HG02571 (cell line): ENCODE data around the gene CD99L2.

Experiments used
- ATAC-seq: cut with Tn5 transposase; IDR thresholded peaks from one replicate; pipeline ENCODE4 v1.9.1; 2021; ENCODE audit warnings: mild to moderate bottlenecking, moderate library complexity; ENCODE audit not compliant: unreplicated experiment

CD99L2 gene

GRCh38 chrX:150806827-150807226 lies 91.6 kb downstream of the CD99L2 start:
- ATAC-seq: no peak

- no peak for ATAC-seq
Measured at GRCh38 chrX:150805736-150806135, 92.7 kb downstream of the CD99L2 start.

- no peak for ATAC-seq
Measured at GRCh38 chrX:150792949-150793527, 105.4 kb downstream of the CD99L2 start.

GRCh38 chrX:150790021-150790420 lies 108.4 kb downstream of the CD99L2 start:
- no peak for ATAC-seq

- ATAC-seq: no peak
Measured at GRCh38 chrX:150781677-150782076, 116.8 kb downstream of the CD99L2 start.

GRCh38 chrX:150779385-150779784 lies 119.1 kb downstream of the CD99L2 start:
- no peak for ATAC-seq

GRCh38 chrX:150777328-150777992 lies 121.0 kb downstream of the CD99L2 start:
- no peak for ATAC-seq

GRCh38 chrX:150775569-150776350 lies 122.7 kb downstream of the CD99L2 start:
- no peak for ATAC-seq

- ATAC-seq: no peak
Measured at GRCh38 chrX:150774798-150775568, 123.5 kb downstream of the CD99L2 start.

- ATAC-seq: no peak
Measured at GRCh38 chrX:150773634-150774033, 124.8 kb downstream of the CD99L2 start.

- no peak for ATAC-seq
Measured at GRCh38 chrX:150773117-150773516, 125.4 kb downstream of the CD99L2 start.

- ATAC-seq: peak; percentile 80
Measured at GRCh38 chrX:150772150-150772970, 126.1 kb downstream of the CD99L2 start.

GRCh38 chrX:150771116-150771515 lies 127.4 kb downstream of the CD99L2 start:
- no peak for ATAC-seq

GRCh38 chrX:150770623-150771022 lies 127.8 kb downstream of the CD99L2 start:
- no peak for ATAC-seq

- no peak for ATAC-seq
Measured at GRCh38 chrX:150769408-150769807, 129.1 kb downstream of the CD99L2 start.

GRCh38 chrX:150768580-150769190 lies 129.8 kb downstream of the CD99L2 start:
- ATAC-seq: no peak

GRCh38 chrX:150768132-150768485 lies 130.4 kb downstream of the CD99L2 start:
- no peak for ATAC-seq

GRCh38 chrX:150767475-150768131 lies 130.9 kb downstream of the CD99L2 start:
- ATAC-seq: no peak

- ATAC-seq: no peak
Measured at GRCh38 chrX:150767045-150767395, 131.4 kb downstream of the CD99L2 start.
